Esophagus (tissue), 2 donors: ENCODE results near the gene PPP1R13B. TPM values are rescaled to one million over a fixed set of nuclear protein-coding genes. Genes with fewer than 3 reads are reported as not detected.

Experiments used
- H3K27ac ChIP-seq, 2 donors: one replicate each; pipeline ENCODE4 v1.5.1; 2013; ENCODE audit warnings: low read depth in 2 of 2, mild to moderate bottlenecking in 2 of 2, inconsistent platforms in 1 of 2, low read length in 1 of 2, moderate library complexity in 1 of 2
- H3K27me3 ChIP-seq, 2 donors: one replicate each; pipeline ENCODE4 v1.6.1; 2013; ENCODE audit warnings: low read length in 2 of 2, control low read depth in 1 of 2, mild to moderate bottlenecking in 1 of 2; ENCODE audit not compliant: insufficient read depth in 2 of 2, control insufficient read depth in 1 of 2
- H3K36me3 ChIP-seq, 2 donors: one replicate each; pipeline ENCODE4 v1.6.1; 2013; ENCODE audit warnings: low read length in 1 of 2; ENCODE audit not compliant: control insufficient read depth in 2 of 2, insufficient read depth in 2 of 2
- H3K4me1 ChIP-seq, 2 donors: one replicate each; pipeline ENCODE4 v1.6.1; 2013; ENCODE audit warnings: low read length in 1 of 2; ENCODE audit not compliant: control insufficient read depth in 2 of 2, insufficient read depth in 2 of 2
- H3K4me3 ChIP-seq, 2 donors: one replicate each; pipeline ENCODE4 v1.5.1; 2013; ENCODE audit warnings: low read length in 2 of 2, mild to moderate bottlenecking in 2 of 2, low read depth in 1 of 2, moderate library complexity in 1 of 2
- H3K9me3 ChIP-seq, 2 donors: one replicate each; pipeline ENCODE4 v1.6.1; 2013; ENCODE audit warnings: mild to moderate bottlenecking in 2 of 2, low read depth in 1 of 2, low read length in 1 of 2, moderate library complexity in 1 of 2; ENCODE audit not compliant: control insufficient read depth in 2 of 2, insufficient read depth in 1 of 2
- WGBS, 2 donors: extraction: QIAGEN DNeasy Blood & Tissue Kit; methylation state at CpG; one replicate each; pipeline ENCODE4 v1.1.7; 2013; 5-methylcytosine and 5-hydroxymethylcytosine counted together
- polyA plus RNA-seq, 2 donors: library from polyadenylated mRNA; stranded (reverse); fragments of 200-250 nt; gene quantifications; one replicate each; pipeline ENCODE4 v1.2.3, GENCODE V29; 2013
- donor health status: healthy with polysubstance abuse.
- donor health status: Bipolar disorder and iron deficiency.

The PPP1R13B gene
- polyA plus RNA-seq, 2 donors, result 16.4 to 28.4 TPM

DNA sequence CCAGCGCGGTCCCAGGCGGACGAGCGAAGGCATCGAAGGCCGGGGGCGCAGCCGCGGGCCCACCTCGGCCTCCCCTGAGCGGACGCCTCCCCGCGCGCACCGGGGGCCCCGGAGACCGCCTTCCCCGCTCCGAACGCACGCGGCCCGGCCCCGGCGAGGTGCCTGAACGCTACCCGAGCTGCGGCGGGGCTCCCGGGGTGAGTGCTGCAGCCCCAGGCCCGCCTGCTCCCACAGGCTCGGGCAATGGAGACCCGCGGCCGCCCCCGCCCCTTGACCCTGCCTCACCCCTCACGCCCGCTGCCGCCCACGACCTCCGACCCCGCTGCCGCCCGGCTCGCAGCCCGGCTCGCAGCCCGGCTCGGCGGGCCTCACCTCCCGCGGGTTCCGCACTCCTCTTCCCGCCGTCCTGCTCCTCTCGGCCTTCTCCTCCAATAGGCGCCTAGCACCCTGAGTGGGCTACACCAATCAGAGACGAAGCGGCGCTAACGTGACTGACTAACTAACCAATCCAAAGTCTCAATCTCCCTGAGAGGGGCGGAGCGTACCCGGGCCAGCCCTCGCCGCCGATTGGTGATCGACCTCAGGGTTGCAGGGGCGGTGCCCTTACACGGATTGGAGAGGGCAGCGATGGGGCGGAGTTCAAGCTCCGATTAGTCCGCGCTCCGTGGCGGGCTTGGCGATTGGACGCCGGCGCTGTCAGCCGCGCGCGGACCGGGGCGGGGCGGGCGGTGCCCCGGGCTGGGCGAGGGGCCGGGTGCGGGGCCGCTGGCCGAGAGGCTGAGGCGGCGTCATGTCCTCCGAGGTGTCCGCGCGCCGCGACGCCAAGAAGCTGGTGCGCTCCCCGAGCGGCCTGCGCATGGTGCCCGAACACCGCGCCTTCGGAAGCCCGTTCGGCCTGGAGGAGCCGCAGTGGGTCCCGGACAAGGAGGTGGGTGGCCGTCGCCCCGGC lies 132.0 kb downstream of the PPP1R13B start, which contains the start of the genes XRCC3 and ZFYVE21:
XRCC3 (minus strand) TSS at position 400 of the 949 bp plus-strand sequence. CDS start 4,364 bp downstream, outside the sequence.
ZFYVE21 (plus strand) TSS at position 759 of the 949 bp plus-strand sequence; CDS start at position 791, 32 bp downstream.
- H3K27ac ChIP-seq, result peak within 1 kb of the TSS; percentile 86 to 95
- no peaks in the 10 kb centered on the region for H3K9me3 ChIP-seq
- H3K4me3 ChIP-seq, result peak within 1 kb of the TSS; percentile 72 to 81
- H3K27me3 ChIP-seq, result no peaks in the 10 kb centered on the region
- peaks cover 0 to 1% of the 10 kb centered on the region in 2 donors for H3K36me3 ChIP-seq
- 0 to 1% methylated on average over 101 to 121 of the region's 121 CpGs for WGBS, 2 donors
- H3K4me1 ChIP-seq, result peaks cover 3 to 36% of the 10 kb centered on the region in 2 donors

- H3K27me3 ChIP-seq, result no peaks in the 10 kb centered on the region
- no peaks in the 10 kb centered on the region for H3K9me3 ChIP-seq
- 59 to 60% methylated on average over 16 of the region's 16 CpGs for WGBS, 2 donors
- H3K36me3 ChIP-seq, result peaks cover 0 to 4% of the 10 kb centered on the region in 2 donors
- H3K27ac ChIP-seq, result no peak overlapping the region
- H3K4me1 ChIP-seq, result peaks cover 3 to 42% of the 10 kb centered on the region in 2 donors
- no peak overlapping the region for H3K4me3 ChIP-seq
Measured at GRCh38 chr14:103714063-103714724, 133.2 kb downstream of the PPP1R13B start.

DNA sequence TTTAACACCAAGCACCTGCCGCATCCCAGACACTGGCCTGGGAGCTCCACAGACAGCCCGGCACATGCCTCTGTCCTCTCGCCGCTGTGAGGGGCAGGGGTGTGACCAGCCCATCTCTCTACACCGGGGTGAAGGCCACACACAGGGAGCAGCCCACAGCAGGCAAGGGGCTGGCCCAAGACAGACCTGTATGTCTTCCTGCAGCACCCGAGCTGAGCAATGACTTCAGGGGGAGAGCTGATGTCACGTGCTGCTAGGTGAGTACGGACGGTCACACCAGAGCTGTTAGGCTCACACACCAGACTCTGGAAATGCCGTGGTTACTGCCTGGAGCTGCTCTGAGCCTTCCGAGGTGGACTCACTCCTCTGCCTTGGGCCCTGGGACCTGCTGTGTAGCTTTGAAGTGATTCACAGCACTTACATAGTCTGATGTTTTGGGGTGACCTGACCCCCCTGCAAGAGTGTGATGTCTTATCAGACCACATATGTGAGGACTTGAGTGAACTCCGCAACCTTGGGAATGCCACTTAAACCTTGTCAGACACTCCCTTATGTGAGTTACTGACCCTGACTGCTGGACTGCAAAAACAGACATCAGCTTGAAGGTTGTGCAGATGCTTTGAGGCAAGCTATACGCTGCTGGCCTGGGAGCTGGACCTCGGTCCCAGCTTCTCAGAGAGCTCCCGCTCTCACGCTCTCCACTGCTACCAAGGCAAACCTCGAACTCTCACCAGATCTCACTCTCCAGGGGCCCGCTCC lies 133.9 kb downstream of the PPP1R13B start:
- H3K36me3 ChIP-seq, result peaks cover 0 to 4% of the 10 kb centered on the region in 2 donors
- H3K9me3 ChIP-seq, result no peaks in the 10 kb centered on the region
- H3K27me3 ChIP-seq, result no peaks in the 10 kb centered on the region
- no peak overlapping the region for H3K27ac ChIP-seq
- WGBS, 2 donors, result 77 to 82% methylated on average over 18 of the region's 18 CpGs
- peaks cover 3 to 44% of the 10 kb centered on the region in 2 donors for H3K4me1 ChIP-seq
- H3K4me3 ChIP-seq, result no peak overlapping the region

DNA sequence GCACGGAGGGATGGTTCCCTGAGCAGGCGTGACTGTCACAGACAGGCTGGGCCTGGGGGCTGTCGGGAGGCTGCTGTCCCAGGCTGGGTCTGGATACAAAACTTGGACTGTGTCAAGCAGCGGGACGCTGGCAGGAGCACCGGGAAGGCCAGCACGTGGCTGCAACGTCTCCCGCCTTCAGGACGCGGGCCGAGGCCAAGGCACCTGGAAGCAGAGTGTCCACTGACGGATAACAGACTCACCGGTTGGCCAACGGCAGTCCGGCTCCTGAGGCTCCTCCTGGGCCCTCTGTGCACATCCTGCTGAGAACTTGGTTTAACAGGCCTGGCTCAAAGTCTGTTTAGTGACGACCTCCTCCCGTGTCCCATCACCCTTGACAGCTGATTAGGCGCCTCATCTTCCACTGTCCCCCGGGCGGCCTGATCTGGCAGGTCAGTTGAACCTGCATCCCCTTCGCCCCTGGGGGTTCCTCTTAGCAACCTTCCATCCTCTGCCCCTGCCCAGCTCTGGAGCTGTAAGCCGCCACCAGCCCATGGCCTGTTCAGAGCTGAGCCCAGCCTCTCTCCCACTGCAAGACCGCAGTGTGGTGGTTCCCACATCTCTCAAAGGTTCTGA lies 134.6 kb downstream of the PPP1R13B start:
- H3K4me1 ChIP-seq, result peaks cover 7 to 46% of the 10 kb centered on the region in 2 donors
- H3K27ac ChIP-seq, result peak overlapping the region; percentile 82 to 94
- H3K27me3 ChIP-seq, result no peaks in the 10 kb centered on the region
- H3K9me3 ChIP-seq, result no peaks in the 10 kb centered on the region
- no peak overlapping the region for H3K4me3 ChIP-seq
- 62 to 70% methylated on average over 24 of the region's 24 CpGs for WGBS, 2 donors
- peaks cover 0 to 11% of the 10 kb centered on the region in 2 donors for H3K36me3 ChIP-seq

- H3K27ac ChIP-seq, result peak overlapping the region; percentile 82 to 94
Measured at GRCh38 chr14:103711516-103712431, 135.6 kb downstream of the PPP1R13B start.

GRCh38 chr14:103710771-103711377 lies 136.5 kb downstream of the PPP1R13B start:
- Histone ChIP-seq H3K9me3 (no peaks in the 10 kb centered on the region), H3K36me3 (peaks cover 3 to 24% of the 10 kb centered on the region in 2 donors), H3K4me1 (peaks cover 7 to 46% of the 10 kb centered on the region in 2 donors), H3K27ac (peak overlapping the region; percentile 82 to 94), H3K27me3 (no peaks in the 10 kb centered on the region), H3K4me3 (no peak overlapping the region)
- WGBS, 2 donors, result 33 to 50% methylated on average over 9 of the region's 9 CpGs

More at GRCh38 chr14:103711516-103712431, 135.6 kb downstream of the PPP1R13B start:
- H3K36me3 ChIP-seq, result peaks cover 0 to 16% of the 10 kb centered on the region in 2 donors
- no peak overlapping the region for H3K4me3 ChIP-seq
- WGBS, 2 donors, result 30 to 47% methylated on average over 27 of the region's 27 CpGs
- H3K27me3 ChIP-seq, result no peaks in the 10 kb centered on the region
- H3K4me1 ChIP-seq, result peaks cover 7 to 46% of the 10 kb centered on the region in 2 donors
- no peaks in the 10 kb centered on the region for H3K9me3 ChIP-seq

- Histone ChIP-seq H3K36me3 (peaks cover 3 to 29% of the 10 kb centered on the region in 2 donors), H3K27me3 (no peaks in the 10 kb centered on the region), H3K9me3 (no peaks in the 10 kb centered on the region), H3K27ac (no peak overlapping the region), H3K4me3 (no peak overlapping the region), H3K4me1 (peaks cover 12 to 46% of the 10 kb centered on the region in 2 donors)
- WGBS, 2 donors, result 86% methylated on average over 15 of the region's 15 CpGs
Measured at GRCh38 chr14:103709814-103710213, 137.6 kb downstream of the PPP1R13B start.

DNA sequence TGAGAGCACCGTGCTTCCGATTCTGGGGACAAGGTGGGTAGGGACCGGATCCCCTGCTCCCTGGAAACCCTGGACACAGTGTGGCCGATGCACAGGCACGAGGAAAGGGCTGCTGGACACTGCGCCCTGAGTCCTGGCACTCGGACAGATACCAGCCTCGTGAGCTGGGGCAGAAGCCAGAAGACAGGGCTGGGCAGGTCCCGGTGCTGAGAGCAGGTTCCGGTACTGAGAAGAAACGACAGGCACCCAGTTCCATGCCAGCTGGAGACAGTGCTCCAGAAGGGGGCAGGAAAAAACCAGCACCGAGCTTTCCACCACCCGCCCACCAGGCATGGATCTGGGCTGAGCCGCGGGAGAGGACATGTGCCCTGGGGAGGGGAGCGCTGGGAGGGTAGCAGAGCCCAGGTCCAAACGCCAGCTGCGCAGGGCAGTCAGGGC lies 138.6 kb downstream of the PPP1R13B start:
- Histone ChIP-seq H3K36me3 (peaks cover 3 to 33% of the 10 kb centered on the region in 2 donors), H3K9me3 (no peaks in the 10 kb centered on the region), H3K27me3 (no peaks in the 10 kb centered on the region), H3K27ac (no peak overlapping the region), H3K4me3 (no peak overlapping the region), H3K4me1 (peaks cover 12 to 39% of the 10 kb centered on the region in 2 donors)
- 48 to 52% methylated on average over 18 of the region's 18 CpGs for WGBS, 2 donors
